ENCODE results near the gene ACSF3.
"Not testable (repeated sequence)": the region's sequence is repeated elsewhere in the genome, so short reads cannot be mapped to it uniquely, and the experiment has no call there.

Gene ACSF3

DNA sequence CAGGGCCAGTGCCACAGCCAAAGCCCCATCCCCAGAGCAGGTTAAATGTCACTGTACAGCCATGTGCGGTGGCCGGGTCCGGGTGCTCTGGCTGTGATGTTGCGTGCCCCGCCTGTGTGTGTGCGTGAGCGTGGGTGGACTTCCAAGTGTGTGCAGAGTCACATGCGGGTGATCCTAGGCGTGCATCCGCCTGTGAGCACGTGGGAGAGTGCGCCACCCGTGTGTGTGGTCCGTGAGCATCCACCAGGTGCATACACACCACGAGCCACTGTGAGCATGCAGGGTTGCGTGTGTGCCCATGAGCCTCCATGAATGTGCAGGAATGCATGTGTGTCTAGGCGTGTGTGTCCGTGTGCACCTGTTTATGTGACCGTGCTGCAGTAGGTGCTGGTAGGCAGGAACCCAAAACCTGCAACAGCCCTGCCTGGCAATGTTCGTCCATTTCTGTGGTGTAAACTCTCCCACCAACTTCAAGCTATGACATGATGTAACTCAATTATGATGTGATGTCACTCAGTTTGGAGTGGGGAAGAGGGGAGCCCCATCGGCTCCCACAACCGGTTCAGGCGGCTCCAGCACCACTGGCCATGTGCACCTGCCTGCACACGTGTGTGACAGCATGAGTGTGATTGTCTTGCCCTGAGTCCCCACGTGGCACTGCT, 37.6 kb upstream of the ACSF3 start:
- DNase-seq: no peak

DNA sequence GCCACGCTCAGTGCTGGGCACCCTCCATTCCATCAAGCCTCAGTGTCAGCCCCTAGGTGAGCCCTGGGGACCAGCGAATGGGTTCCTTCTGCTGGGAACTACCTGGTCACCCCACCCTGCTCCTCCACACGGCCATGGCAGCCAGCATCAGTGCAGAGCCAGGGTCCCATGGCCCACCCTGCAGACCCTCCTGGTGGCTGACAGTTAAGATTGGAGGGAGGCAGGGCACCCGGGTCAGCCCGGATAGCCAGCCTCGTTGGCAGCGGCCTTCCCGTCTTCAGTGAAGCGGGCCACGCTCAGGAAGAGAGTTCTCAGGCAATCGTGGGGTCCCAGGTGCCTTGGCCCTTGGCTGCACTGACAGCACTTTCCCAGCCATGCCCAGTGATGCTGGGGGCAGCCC, 37.1 kb upstream of the ACSF3 start:
- DNase-seq: no peak

DNA sequence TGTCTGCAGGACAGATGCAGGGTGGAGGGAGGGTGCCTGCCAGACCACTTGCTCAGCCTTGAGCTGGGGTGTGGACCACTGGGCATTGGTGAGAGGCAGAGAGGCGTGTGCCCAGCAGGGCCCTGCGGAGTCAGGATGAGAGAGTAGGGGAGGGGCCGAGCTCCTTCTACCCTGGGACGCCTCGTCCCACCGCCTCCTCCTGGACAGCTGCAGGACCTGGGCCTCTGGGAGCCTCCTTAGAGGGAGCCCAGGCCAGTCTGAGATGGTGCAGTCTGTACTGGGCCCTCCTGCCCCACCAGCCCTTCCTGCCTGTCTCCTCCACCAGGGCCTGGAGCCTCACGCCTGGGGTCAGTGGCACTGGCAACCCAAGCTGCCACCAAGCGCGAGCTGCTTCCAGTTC, 35.9 kb upstream of the ACSF3 start:
- no peak for DNase-seq

DNA sequence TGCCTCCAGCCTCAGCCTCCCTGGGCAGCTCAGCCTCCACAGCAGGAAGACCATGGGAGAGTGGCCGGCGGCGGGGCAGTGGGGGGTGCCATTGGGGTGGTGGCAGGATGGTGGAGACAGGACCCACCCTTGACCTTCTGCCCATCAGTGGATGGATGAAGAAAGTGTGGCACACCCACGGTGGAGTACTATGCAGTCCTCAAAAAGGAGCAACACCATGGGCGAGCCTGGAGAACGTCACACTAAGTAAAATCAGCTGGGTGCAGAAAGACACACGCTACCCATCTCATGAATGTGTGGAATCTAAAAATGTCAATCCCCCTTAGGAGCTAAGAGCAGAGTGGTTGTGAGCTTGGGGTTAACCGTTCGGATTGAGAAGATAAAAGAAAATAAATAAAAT, 34.8 kb upstream of the ACSF3 start:
- DNase-seq: no peak

DNA sequence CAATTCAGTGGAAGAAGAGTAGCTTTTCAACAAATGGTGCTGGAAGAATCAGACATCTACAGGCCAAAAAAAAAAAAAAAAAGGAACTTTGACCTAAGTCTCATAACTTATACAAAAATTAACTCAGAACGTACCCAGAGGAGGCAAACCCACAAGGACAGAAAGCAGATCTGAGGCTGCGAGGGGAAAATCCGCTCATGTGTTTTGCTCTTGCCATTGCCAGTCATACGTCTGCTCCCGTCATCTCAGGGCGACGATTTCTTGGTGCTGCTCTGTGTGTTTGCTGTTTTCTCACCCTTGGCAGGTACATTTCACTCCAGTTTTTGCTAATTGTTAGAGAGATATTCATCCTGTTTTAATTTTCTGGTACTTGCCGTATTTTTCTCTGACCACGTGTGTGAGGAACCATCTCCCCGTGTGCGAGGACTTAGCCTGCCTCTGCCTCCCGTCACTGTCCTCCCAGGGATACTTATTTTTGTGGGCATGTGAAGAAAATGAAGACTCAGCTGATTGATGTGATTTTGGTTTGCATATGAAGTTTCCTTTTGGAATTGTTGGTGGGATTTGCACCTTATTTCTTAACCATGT, 33.4 kb upstream of the ACSF3 start:
- DNase-seq: no peak

DNA sequence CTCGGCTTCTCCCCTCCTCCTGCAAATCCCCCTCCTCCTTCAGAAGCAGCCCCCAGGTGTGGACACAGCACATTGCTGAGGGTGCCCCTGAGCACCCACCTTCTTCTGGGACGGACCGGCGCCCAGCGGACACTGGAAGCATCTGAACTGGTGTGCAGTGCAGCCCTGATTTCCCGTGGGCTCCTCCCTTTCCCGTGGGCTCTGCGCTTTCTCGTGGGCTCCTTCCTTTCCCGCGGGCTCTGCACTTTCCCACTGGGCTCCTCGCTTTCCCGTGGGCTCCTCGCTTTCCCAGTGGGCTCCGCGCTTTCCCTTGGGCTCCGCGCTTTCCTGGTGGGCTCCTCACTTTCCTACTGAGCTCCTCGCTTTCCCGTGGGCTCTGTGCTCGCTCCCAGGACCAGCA, 32.6 kb upstream of the ACSF3 start:
- DNase-seq: no peak

DNA sequence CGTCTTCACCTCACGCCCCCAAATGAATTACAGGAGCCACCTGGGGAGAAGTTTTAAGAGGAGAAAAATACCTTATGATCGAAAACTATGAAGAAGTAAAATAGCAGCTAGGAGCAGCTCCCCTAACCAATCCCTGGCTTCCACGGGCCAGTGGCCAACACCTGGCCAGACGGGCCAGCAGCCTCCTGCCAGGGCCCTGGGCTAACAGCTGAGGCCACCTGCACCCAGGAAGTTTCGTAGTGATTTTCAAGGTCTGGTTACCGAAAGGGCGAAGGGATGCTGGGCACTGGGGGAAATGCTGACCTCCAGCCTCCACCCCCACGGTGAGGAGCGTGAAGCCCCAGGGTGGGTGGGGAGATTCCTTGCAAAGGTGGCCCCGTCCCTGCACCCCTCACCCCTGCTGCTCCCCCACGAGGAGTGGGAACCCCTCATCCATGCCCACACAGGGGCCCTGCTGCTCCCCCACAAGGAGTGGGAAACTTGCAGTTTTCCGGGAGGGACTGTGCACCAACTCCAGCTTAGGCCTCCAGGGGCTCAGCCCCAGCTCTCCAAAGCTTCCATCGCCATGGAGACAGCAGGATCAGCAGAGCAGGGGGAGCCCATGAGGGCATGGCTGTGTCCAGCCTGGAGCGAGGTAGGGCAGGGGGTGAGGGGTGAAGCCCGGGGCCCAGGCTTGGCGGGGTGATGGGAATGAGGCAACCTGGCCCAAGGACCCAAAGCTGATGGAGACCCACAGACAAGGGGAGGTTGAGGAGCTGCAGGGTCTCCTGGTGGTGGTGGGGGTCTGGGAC, 31.9 kb upstream of the ACSF3 start:
- DNase-seq: no peak

DNA sequence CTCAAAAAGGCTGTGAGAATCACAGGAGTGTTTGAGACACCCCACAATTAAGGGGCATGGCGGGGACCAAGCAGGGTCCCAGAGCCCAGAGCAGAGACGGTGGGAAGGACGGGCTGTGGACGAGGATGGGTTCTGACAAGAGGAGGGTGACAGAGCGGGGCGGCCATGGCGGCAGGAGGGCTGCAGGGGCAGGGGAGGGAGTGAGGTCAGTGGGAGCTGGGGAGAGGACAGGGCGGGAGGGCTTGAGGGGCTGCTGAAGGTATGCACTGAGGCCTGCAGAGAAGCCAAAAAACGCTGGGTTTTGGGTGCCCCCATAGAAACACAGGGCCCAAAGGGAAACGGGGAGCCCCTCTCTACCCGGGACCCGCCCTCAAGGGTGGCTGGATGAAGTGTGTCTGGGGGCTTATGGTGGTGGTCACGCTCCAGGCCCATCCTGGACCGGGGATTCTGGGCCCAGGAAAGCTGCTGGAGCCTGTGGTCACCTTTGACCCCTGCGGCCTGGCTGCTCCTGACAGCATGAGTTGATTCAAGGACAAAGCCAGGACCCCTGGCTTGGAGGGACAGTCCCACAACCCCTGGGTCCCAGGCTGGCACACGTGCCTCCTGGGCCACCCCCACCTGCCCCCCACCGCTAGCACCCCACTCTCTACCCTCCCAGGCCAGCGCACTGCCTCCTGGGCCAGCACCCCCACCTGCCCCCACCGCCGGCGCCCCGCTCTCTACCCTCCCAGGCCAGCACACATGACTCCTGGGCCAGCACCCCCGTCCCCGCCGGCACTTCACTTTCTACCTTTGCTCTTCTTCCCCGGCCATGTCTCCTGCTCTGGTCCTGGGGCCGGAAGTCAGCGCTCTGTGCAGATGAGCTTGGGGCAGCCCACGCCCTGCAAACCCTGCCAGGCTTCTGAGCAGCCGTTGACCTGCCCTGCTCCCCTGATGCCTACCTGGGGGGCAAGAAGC, 31.0 kb upstream of the ACSF3 start:
- no peak for DNase-seq

DNA sequence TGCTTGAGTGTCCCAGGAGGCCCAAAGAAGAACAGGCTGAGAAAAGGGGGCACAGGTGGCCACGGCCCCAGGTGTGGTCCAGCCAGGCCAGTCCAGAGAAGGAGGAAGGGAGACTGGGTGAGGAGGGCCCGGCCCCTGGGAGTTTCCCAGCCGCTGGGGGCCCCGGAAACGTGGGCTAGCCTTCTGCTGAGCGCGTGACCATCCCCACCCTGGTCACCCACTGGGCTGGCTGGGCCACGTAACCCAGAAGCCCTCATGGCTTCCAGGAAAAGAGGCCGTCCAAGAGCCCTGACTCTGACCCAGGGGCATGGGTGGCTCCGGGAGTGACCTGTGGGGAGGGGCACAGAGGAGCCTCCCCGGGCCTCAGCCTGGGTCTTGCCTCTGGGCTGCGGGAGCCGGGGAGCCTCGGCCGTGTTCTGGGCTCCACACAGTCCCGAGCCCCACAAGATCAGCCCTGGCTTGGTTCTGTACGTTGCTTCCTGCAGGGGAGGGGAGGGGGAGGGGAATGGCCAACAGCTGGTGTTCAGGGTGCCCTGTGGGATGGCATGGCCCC, 29.8 kb upstream of the ACSF3 start:
- DNase-seq: no peak

DNA sequence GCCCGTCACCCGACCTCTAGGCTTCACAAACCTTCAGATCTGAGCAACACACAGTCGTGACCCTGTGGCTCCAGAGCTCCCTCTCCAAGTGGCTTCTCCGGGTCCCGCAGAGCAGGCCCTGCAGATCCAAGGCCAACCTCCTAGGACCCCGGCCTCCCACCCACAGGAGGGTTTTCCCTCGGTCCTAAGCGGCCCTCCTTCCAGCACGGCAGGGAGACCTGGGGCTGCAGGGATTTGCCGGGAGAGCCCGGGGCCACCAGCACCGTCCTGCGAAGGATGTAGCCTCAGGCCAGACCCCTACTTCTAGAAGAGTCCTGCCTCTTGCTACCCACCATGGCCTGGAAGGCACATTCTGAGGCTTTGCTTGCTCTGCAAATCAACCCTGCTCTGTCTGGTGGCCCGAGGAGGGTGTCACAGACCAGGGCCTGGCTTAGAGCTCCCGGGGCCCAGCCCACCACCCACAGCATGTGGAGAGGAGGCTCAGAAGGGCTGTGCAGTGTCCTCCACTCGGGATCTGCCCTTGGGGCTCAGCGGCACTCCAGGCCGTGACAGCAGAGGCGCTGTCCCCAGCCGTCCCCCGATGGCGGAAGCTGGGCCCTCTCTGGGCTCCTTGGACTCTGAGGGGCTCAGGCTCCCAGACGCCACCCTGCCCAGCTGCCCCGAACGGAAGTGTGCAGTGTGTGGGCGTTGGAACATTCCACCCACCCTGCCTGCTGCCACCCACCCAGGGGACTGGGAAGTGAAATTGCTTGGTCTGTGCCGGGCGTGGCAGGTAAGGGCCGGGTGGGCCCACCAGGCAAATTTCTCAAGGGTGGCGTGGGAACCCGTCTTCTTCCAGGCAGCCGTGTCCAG, 28.8 kb upstream of the ACSF3 start:
- DNase-seq: no peak

DNA sequence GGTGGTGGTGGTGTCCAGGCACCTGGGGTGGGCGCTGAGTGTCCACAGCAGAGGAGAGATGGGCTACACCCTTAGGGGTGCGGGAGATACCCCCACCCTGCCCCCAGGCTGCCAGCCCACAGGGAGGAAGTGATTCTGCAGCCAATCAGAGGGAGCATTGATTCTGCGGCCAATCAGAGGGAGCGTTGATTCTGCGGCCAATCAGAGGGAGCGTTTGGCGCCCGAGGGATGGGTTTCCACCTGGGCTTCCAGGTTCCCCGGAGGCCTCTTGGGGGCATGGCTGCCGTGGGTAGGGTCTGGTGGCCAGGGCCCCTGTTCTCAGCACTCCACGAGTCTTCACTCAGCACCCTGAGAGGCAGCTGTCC, 28.2 kb upstream of the ACSF3 start:
- no peak for DNase-seq

DNA sequence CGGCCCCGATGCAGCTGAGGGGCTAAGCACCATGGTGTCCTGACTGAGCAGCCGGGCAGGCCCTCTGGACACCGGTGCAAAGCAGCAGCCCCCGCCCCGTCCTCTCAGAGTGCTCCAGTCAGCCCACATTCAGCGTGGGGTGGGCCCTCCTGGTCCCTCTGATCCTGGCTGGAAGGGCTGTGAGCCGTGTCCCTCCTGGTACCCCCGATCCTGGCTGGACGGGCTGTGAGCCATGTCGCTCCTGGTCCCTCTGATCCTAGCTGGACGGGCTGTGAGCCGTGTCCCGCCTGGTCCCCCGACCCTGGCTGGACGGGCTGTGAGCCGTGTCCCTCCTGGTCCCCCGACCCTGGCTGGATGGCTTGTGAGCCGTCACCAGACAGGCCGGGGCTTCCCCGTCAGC, 26.9 kb upstream of the ACSF3 start:
- no peak for DNase-seq

DNA sequence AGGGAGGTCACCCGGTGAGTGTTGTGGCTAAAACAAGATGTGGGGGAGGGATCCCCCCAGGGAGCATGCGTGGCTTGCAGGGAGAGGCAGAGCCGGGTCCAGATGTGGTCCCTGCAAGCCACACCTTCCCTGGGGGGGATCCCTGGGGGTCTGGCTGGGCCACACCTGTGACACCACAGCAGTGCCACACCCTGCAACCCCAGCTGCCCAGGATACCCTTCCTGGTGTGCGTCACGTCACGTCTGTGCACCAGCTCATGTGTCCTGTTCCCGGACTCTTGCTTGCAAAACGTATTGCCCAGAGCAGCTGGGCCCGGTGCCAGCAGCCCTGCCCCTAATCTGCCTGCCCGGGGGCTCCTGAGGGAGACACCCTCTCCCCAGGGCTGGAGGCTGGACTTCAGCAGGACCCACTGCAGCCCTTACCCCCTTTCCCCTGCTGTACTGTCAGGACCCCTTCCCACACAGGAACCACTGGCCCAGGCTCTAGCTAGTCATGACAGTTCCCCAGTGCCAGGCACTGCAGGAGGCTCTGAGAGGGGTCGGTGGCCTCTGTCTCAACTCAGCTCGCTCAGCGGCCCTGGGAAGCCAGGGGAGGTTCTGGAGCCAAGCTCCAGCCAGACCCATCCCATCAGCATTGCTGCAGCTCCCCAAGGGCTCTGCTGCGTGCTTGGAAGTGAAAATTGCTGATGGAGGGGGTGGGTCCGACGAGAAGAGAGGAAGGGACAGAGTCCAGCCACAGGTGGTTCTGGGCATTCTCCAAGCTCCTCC, 25.8 kb upstream of the ACSF3 start:
- no peak for DNase-seq

DNA sequence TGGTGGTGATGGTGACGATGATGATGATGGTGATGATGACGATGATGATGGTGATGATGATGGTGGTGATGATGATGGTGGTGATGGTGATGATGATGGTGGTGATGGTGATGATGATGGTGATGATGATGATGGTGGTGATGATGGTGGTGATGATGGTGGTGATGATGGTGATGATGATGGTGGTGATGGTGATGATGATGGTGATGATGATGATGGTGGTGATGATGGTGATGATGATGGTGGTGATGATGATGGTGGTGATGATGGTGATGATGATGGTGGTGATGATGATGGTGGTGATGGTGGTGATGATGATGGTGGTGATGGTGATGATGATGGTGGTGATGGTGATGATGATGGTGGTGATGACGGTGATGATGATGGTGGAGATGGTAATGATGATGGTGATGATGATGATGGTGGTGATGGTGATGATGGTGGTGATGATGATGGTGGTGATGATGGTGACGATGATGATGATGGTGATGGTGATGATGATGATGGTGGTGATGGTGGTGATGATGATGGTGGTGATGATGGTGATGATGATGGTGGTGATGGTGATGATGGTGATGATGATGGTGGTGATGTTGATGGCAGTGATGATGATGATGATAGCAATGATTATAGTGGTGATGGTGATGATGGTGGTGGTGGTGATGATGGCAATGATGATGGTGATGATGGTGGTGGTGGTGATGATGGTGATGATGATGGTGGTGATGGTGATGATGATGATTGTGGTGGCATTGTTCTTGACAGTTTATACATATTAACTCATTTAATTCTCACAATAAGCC, 24.6 kb upstream of the ACSF3 start:
- not testable (repeated sequence) for DNase-seq

DNA sequence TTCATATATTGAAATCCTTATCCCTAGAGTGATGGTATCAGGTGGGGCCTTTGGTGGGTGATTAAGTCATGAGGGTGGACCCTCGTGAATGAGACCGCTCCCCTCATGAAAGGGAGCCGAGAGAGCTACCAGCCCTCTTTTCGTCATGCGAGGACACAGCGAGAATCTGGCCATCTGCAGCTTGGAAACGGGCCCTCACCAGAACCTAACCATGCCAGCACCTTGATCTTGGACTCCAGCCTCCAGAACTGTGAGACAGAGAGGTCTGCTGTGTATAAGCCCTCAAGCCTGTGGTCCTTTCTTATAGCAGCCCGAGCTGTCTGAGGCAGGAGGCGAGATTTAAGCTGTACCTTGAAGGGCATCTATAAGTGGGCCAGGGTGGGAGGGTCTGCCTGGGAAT, 23.7 kb upstream of the ACSF3 start:
- DNase-seq: no peak

DNA sequence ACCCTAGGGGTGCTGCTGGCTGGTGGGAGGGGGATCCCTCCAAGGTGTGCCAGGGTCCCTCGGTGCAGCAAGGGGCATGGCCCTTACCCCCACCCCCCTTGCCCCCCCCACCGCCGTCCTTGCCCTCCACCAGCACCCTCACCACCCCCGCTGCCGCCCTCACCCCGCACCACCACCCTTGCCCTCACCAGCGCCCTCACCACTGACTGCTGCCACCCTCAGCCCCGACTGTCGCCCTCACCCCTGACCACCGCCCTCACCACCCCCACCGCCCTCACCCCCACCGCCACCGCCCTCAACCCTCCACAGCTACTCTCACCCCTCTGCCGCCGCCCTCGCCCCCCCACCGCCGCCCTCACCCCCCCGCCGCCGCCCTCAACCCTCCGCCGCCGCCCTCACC, 23.1 kb upstream of the ACSF3 start:
- DNase-seq: no peak

DNA sequence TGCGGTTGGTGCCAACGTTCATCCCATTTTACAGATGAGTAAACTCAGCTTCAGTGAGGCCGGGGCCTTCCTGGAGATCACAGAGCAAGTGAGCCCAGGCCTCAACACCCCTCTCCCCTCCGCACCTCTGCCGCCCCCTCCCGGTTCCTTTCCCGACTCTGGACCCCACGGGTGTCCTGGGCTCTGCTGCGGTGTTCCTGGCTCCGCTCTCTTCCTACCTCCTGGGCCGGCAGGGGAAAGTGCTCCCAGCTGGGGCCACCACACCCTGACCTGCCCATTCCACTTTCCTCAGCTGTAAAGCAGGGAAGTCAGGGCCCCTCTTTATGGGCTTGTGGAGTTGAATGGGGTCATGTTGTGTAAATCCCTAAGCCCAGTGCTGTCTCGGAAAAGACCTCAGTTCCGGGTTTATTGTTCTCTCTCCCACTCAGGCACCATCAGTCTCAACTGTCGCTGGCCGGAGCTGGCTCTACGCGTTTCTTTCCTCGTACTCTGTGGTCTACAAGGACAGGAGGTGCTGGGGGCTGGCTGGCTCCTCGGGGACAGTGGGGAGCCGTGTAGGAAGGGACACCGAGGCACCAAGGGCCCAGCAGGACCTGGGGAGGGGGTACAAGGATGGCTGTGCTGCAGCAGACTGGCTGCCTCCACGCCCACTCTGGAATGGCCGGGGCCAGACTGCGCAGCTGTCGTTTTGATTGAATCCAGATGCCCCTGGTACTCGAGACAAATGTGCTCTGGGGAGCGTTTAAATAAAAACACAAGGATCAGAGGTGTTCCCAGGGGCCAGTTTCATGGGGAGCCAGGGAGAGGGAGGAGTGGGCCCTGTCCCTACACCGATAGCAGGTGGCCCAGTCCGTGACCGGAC, 21.7 kb upstream of the ACSF3 start:
- no peak for DNase-seq

DNA sequence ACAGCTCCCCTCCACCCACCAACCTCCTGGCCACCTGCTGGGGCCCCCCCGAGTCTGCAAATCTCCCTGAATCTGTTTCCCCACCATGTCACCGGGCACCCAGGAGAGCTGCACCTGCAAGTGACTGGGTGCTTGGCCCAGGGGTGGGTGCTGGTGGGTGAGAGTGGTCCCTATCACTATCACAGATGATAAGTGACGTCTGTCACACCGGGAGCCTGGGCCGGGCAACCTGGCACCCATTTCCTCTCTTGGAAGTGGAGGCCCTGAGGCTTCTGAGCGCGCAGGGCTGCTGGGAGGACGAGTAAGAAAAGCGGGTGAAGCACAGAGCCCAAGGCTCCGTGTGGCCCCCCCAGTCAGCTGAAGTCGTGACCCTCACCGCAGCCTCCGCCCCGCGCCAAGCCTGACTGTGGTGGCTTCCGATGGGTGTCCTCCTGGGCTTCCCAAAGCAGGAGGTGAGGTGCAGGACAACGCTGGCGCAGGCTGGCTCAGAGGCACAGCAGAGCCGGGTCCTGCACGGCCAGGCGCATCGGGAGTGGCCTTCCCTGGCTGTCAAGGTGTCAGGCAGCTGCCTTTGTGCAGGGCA, 21.0 kb upstream of the ACSF3 start:
- no peak for DNase-seq

Data from hypothalamus (tissue), 51 donors.